Heart left ventricle (tissue), 13 donors: ENCODE data around the gene TOP2B.

Experiments
- CTCF ChIP-seq, 12 donors: fragments of 200-600 bp; sonication (generic) in 4 of 12; IDR thresholded peaks; one replicate each; pipeline versions ENCODE4 v1.5.0 to v1.8.0; 2018 to 2022; ENCODE audit warnings: antibody characterized with exemption in 12 of 12, mild to moderate bottlenecking in 5 of 12
- POLR2A ChIP-seq, 2 donors: fragments of 450-650 bp; IDR thresholded peaks; one replicate each; pipeline ENCODE4 v1.6.1; 2017; ENCODE audit warnings: antibody characterized with exemption in 2 of 2, mild to moderate bottlenecking in 2 of 2, moderate library complexity in 2 of 2
- donor health status: ischemic (EF 13 %, LVEDD 7.1; RV severe dilation, severe dysfunction).
- donor health status: DM: no; HTN: yes; CAD: no.
- donor health status: DM: no; HTN: no; CAD: no.
- donor health status: ischemic (EF 25% LVEDD 6.9; RV normal size, moderate dysfunction).
- donor health status: ischemic (EF 25% LVEDD 5.7; RV mildly dilated, moderate dysfunction).
- donor health status: ischemic (EF 35%, LVEDD 5.7; RV mildly dilated, moderate dysfunction).
- donor health status: nonischemic (EF 11% LVEDD 7.7; RV severe dilation, severe dysfunction).
- donor health status: DM: yes; HTN: yes; CAD: no.
- donor health status: PGD.
- donor health status: ischemic (EF 29% LVEDD 5.4; RV normal size, mild dysfunction).
- donor health status: nonischemic (EF 23%, LVEDD 6.1; RV moderate dilation, normal function).

GRCh38 chr3:25654576-25654975 lies 10.1 kb downstream of the TOP2B start:
- TF ChIP-seq CTCF (IDR thresholded peaks at IDR 0.05): no peak
- TF ChIP-seq POLR2A (IDR thresholded peaks at IDR 0.05): no peak
